ENCODE data around the gene TMBIM4. TPM values are rescaled to one million over a fixed set of nuclear protein-coding genes. Genes with fewer than 3 reads are reported as not detected.

Gene TMBIM4
- total RNA-seq, 2 donors from 2014 or later, result 130 to 168 TPM

DNA sequence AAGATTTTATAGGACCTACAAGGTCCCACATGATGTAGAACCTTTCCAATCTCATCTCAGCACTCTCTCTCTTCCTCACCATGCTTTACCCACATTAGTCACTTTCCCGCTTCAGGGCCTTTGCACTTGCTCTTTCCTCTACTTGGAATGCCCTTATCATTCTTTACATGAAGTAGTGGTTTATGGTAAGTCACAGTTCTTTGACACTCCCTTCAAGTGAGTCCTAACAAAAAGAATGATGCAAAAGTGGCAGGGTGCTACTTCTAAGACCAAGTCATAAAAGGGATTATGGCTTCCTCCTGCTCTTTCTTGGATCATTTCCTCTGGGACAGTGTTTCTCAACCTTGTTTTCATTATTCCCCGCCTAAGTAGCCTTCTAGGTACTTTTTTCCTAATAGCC is 13.1 kb downstream of the TMBIM4 start:
- no peaks in the 10 kb centered on the region for H3K4me1 ChIP-seq
- peak overlapping the region; percentile 57 for H3K27ac ChIP-seq
- DNase-seq, result peak; percentile 58
- no peaks in the 10 kb centered on the region for H3K36me3 ChIP-seq
- H3K9ac ChIP-seq (ENCODE audit: low read depth in 2 of 2, low read length in 2 of 2), result no peak overlapping the region
- H3K9me3 ChIP-seq, result no peaks in the 10 kb centered on the region
- TF ChIP-seq, protein P1, sequence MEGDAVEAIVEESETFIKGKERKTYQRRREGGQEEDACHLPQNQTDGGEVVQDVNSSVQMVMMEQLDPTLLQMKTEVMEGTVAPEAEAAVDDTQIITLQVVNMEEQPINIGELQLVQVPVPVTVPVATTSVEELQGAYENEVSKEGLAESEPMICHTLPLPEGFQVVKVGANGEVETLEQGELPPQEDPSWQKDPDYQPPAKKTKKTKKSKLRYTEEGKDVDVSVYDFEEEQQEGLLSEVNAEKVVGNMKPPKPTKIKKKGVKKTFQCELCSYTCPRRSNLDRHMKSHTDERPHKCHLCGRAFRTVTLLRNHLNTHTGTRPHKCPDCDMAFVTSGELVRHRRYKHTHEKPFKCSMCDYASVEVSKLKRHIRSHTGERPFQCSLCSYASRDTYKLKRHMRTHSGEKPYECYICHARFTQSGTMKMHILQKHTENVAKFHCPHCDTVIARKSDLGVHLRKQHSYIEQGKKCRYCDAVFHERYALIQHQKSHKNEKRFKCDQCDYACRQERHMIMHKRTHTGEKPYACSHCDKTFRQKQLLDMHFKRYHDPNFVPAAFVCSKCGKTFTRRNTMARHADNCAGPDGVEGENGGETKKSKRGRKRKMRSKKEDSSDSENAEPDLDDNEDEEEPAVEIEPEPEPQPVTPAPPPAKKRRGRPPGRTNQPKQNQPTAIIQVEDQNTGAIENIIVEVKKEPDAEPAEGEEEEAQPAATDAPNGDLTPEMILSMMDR (IDR thresholded peaks at IDR 0.05), result no peak
- no peak overlapping the region for H3K4me3 ChIP-seq
- H3K27me3 ChIP-seq, result no peaks in the 10 kb centered on the region
- intact Hi-C loops (cut with DNase I), result no loop called here

DNA sequence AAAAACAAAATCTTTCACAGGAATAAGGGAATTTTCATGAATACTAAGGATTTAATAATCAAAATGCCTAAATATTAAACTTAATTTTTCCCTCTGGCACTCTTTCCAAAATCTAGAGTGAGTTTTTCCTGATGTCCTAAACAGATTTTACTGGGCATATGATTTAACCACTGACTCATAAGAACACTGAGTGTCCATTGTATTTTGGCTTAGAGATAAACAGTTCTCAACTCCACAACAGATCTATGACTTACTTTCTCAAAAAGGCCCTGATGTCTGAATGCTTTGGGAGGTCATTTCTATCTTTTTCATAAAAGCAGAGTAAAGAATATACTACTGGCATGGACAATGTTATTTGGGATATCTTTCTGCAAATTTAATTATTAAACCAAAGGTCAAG is 15.0 kb downstream of the TMBIM4 start:
- Histone ChIP-seq H3K4me1 (no peaks in the 10 kb centered on the region), H3K36me3 (no peaks in the 10 kb centered on the region), H3K9ac (ENCODE audit: low read depth in 2 of 2, low read length in 2 of 2) (no peak overlapping the region), H3K27me3 (no peaks in the 10 kb centered on the region), H3K4me3 (no peak overlapping the region), H3K9me3 (no peaks in the 10 kb centered on the region), H3K27ac (no peak overlapping the region)
- intact Hi-C loops (cut with DNase I), result no loop called here
- no peak for DNase-seq
- TF ChIP-seq, protein P1 (IDR thresholded peaks at IDR 0.05), result no peak

DNA sequence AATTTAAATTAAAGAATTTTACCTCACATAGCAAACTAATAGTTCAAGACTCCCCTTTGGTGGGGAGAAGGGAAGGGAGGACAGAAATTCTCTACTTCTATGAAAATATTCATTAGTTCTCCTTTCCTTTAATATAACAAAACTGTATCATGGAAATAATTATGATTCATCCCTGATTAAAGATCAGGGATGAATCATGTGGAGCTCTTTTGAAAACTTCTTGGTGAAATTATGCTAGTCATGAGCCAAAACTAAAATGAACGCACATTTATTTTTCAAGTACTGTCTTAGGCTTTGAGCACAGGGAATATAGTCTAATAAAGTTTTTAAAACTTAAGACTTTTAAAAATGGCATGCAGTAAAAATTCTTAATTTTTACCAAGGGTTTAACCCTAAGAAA is 17.1 kb downstream of the TMBIM4 start:
- no peaks in the 10 kb centered on the region for H3K27me3 ChIP-seq
- no peak overlapping the region for H3K4me3 ChIP-seq
- intact Hi-C loops (cut with DNase I), result no loop called here
- no peak overlapping the region for H3K27ac ChIP-seq
- no peaks in the 10 kb centered on the region for H3K9me3 ChIP-seq
- TF ChIP-seq, protein P1 (IDR thresholded peaks at IDR 0.05), result no peak
- H3K4me1 ChIP-seq, result no peaks in the 10 kb centered on the region
- no peak overlapping the region for H3K9ac ChIP-seq (ENCODE audit: low read depth in 2 of 2, low read length in 2 of 2)
- no peak for DNase-seq
- H3K36me3 ChIP-seq, result no peaks in the 10 kb centered on the region

DNA sequence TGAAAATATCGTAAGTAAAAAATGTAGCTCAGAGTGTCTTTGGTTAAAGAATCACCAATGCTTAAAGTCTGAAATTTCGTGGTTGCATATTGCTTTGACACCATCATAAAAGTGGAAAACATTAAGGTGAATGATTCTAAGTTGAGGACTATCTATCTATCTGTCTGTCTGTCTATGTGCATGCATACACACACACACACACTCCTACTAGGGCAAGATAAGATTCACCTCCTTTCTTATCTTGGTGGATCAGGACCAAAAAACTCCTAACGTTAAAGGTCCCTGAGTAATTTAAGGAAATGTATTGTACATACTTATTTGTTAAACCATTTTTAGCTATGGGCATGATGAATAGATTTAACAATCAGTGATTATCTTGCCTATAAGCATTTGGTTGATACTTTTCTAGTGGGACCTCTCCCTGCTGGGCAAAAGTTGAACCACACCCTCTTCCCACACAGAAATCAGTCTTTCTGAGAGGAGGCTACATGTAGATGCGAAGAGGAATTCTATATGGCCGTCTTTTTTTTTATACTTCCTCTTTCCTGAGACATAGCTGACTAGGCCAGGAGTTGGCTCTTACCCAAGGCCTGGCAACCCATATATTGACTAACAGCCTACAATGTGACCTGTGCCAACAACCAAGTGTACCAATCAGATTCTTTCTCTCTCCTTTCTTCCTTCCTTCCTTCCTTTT is 19.9 kb downstream of the TMBIM4 start:
- TF ChIP-seq, protein P1 (IDR thresholded peaks at IDR 0.05), result peak; percentile 36
- intact Hi-C loops (cut with DNase I), result loop anchor here (10.0 kb wide), 1 partner anchor 255 kb away; no protein-coding TSS in a partner anchor
- H3K27ac ChIP-seq, result peak overlapping the region; percentile 47
- no peaks in the 10 kb centered on the region for H3K36me3 ChIP-seq
- no peaks in the 10 kb centered on the region for H3K4me1 ChIP-seq
- no peak overlapping the region for H3K4me3 ChIP-seq
- H3K9me3 ChIP-seq, result no peaks in the 10 kb centered on the region
- H3K9ac ChIP-seq (ENCODE audit: low read depth in 2 of 2, low read length in 2 of 2), result no peak overlapping the region
- H3K27me3 ChIP-seq, result no peaks in the 10 kb centered on the region
- peak; percentile 74 for DNase-seq

DNA sequence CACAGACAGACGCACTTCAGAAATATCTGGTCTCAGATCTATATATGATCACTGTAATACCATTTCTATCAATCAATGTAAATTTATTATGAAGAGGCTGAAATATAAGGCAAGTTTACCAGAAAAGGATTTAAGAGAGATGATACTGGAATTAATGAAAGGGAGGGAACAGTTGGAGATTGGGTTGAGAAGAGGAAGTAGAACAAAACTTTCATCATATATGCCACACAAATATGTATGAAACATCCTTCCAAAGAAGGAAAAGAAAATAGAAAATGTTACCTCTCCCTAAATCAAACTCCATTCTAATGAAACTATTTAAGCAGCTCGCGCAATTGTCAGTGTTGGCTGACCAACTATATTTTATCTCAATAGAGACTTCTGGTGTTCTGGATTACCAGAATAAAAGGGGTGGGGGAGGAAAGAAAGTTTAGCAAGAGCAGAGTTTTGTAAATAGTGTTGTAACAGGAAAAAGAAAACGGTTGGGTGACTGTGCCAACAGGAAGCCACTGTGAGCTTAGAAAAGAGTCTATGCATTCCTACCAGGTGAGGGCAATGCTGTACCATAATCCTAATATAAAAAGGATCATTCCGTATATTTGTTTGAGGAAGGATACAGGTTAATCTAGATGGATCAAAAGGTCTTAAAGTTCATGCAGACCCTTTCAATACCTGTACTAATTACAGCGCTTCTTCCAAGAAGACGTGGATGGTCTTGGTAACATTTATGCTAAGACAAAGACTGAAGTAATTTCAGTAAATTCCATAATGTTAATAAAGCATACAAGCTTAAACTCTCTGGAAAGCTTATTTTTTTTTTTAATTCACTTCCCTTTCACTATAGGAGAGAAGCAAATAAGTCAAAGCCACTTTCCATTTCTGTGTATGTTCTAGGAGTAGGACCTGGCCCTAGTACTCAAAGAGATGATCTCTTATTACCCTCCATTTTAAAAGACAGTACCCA is 24.7 kb downstream of the TMBIM4 start:
- H3K36me3 ChIP-seq, result peaks cover 11% of the 10 kb centered on the region
- H3K27me3 ChIP-seq, result no peaks in the 10 kb centered on the region
- H3K4me1 ChIP-seq, result no peaks in the 10 kb centered on the region
- H3K9ac ChIP-seq (ENCODE audit: low read depth in 2 of 2, low read length in 2 of 2), result no peak overlapping the region
- intact Hi-C loops (cut with DNase I), result loop anchor here (10.0 kb wide), 1 partner anchor 260 kb away; no protein-coding TSS in a partner anchor
- no peaks in the 10 kb centered on the region for H3K9me3 ChIP-seq
- peak overlapping the region; percentile 58 for H3K27ac ChIP-seq
- DNase-seq, result peak; percentile 75
- H3K4me3 ChIP-seq, result no peak overlapping the region
- TF ChIP-seq, protein P1 (IDR thresholded peaks at IDR 0.05), result peak; percentile 65

All from colonic mucosa (tissue), 4 donors.